OCI-LY3 (cell line): ENCODE data around the gene HECW1.

Experiments
- EZH2phosphoT487 ChIP-seq: fragments of 200-600 bp; shearing (Covaris generic); IDR thresholded peaks from 2 replicates; pipeline ENCODE4 v1.6.1; 2018; ENCODE audit warnings: antibody characterized with exemption, mixed run types, low read depth
- TF ChIP-seq, protein P1 (sequence below): fragments of 200-600, 300-600 bp; sonication (generic); IDR thresholded peaks from 2 replicates; pipeline ENCODE4 v1.5.1; 2014; ENCODE audit warnings: antibody characterized with exemption, low read length, low read depth

GRCh38 chr7:43589728-43590127, 477.3 kb downstream of the HECW1 start:
- TF ChIP-seq, protein P1, sequence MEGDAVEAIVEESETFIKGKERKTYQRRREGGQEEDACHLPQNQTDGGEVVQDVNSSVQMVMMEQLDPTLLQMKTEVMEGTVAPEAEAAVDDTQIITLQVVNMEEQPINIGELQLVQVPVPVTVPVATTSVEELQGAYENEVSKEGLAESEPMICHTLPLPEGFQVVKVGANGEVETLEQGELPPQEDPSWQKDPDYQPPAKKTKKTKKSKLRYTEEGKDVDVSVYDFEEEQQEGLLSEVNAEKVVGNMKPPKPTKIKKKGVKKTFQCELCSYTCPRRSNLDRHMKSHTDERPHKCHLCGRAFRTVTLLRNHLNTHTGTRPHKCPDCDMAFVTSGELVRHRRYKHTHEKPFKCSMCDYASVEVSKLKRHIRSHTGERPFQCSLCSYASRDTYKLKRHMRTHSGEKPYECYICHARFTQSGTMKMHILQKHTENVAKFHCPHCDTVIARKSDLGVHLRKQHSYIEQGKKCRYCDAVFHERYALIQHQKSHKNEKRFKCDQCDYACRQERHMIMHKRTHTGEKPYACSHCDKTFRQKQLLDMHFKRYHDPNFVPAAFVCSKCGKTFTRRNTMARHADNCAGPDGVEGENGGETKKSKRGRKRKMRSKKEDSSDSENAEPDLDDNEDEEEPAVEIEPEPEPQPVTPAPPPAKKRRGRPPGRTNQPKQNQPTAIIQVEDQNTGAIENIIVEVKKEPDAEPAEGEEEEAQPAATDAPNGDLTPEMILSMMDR = no peak
- TF ChIP-seq EZH2phosphoT487 = no peak
